Adrenal gland (tissue), 12 donors: ENCODE data around the gene NBEAL2. TPM values are rescaled to one million over a fixed set of nuclear protein-coding genes. Genes with fewer than 3 reads are reported as not detected.
A peak's percentile ranks its signal among the peaks of the same experiment; 100 is the strongest.
"Not testable (repeated sequence)": the region's sequence is repeated elsewhere in the genome, so short reads cannot be mapped to it uniquely, and the experiment has no call there.

ENCODE experiments used
- DNase-seq, 7 donors: peaks; one replicate each; pipeline ENCODE4 v3.0.0-alpha.2; 2019 to 2020
- H3K27ac ChIP-seq, 5 donors: fragments of 200-600 bp; sonication (generic) in 4 of 5; 1 replicate in 3 of 5; 2 replicates in 2 of 5; pipeline versions ENCODE4 v1.5.1 to v1.8.0; 2016 to 2020; ENCODE audit warnings: mild to moderate bottlenecking in 1 of 5
- H3K27me3 ChIP-seq: fragments of 200-600 bp; 2 replicates; pipeline ENCODE4 v1.8.0; 2021
- H3K36me3 ChIP-seq, 2 donors: fragments of 200-600 bp; replicated peaks in 1 of 2; 1 replicate in 1 of 2; 2 replicates in 1 of 2; pipeline versions ENCODE4 v1.5.1 to v1.8.0; 2018 to 2022
- H3K4me1 ChIP-seq, 2 donors: fragments of 200-600 bp; replicated peaks in 1 of 2; 1 replicate in 1 of 2; 2 replicates in 1 of 2; pipeline versions ENCODE4 v1.5.1 to v1.8.0; 2018 to 2021
- H3K4me3 ChIP-seq, 4 donors: fragments of 200-600 bp; sonication (generic) in 3 of 4; one replicate each; pipeline ENCODE4 v1.5.1; 2016 to 2018
- H3K9me3 ChIP-seq, 3 donors: fragments of 200-600 bp; sonication (generic) in 1 of 3; replicated peaks in 1 of 3; 1 replicate in 2 of 3; 2 replicates in 1 of 3; pipeline versions ENCODE4 v1.5.1 to v1.8.0; 2016 to 2021
- POLR2A ChIP-seq, 2 donors: fragments of 450-650 bp; IDR thresholded peaks; one replicate each; pipeline ENCODE4 v1.6.1; 2017; ENCODE audit warnings: antibody characterized with exemption in 2 of 2, mild to moderate bottlenecking in 2 of 2, moderate library complexity in 1 of 2
- WGBS, 4 donors: extraction: QIAGEN DNeasy Blood & Tissue Kit in 2 of 4; methylation state at CpG; one replicate each; pipeline versions ENCODE4 v1.1.5 to v1.1.7; 2013 to 2017; 5-methylcytosine and 5-hydroxymethylcytosine counted together
- intact Hi-C, 2 donors: fragments of 100-400 bp; cut with DNase I; formaldehyde crosslinking; loops; one replicate each; pipeline versions ENCODE4 v1.14.1 to v1.15.0; 2022 to 2023
- polyA plus RNA-seq, 3 donors: library from polyadenylated mRNA; stranded (reverse); fragments of 200-250 nt in 2 of 3; fragments of 350-450 nt in 1 of 3; fragmentation: Illumina TruSeq in 1 of 3; extraction: RNeasy Lipid Tissue Mini Kit (QIAGEN cat#74804) in 1 of 3; gene quantifications; one replicate each; pipeline ENCODE4 v1.2.3, GENCODE V29; 2013 to 2014
- total RNA-seq, 9 donors: library from RNA; depleted of rRNA in 4 of 9; stranded (reverse); fragments of >200 nt in 4 of 9; fragments of 120-200 nt in 1 of 9; fragmentation: NEBNext Ultra II Directional in 1 of 9; extraction: Animal tissue kit (Norgen Biotek cat#: 25700) in 1 of 9; gene quantifications; one replicate each; pipeline versions ENCODE4 v1.1.0 to v1.2.4, GENCODE V29; 2013 to 2023
- TF ChIP-seq, protein P1 (sequence below), 6 experiments: fragments of 450-650 bp in 4 of 6; fragments of 200-600 bp in 2 of 6; sonication (generic) in 1 of 6; IDR thresholded peaks; 1 replicate in 5 of 6; 2 replicates in 1 of 6; pipeline versions ENCODE4 v1.5.1 to v1.8.0; 2016 to 2021; ENCODE audit warnings: antibody characterized with exemption in 6 of 6, mild to moderate bottlenecking in 2 of 6, moderate library complexity in 1 of 6
- donor health status: healthy with polysubstance abuse.
- donor health status: Bipolar disorder and iron deficiency.
- donor health status: DM: yes; HTN: yes; CAD: no.
- donor health status: DM: no; HTN: no; CAD: no.
- donor health status: DM: no; HTN: no; CAD: no.
- donor health status: DM: yes; HTN: yes; CAD: no.

NBEAL2 gene
- total and polyA plus RNA-seq, 12 donors, result 7.3 to 154 (median 29.0) TPM

DNA sequence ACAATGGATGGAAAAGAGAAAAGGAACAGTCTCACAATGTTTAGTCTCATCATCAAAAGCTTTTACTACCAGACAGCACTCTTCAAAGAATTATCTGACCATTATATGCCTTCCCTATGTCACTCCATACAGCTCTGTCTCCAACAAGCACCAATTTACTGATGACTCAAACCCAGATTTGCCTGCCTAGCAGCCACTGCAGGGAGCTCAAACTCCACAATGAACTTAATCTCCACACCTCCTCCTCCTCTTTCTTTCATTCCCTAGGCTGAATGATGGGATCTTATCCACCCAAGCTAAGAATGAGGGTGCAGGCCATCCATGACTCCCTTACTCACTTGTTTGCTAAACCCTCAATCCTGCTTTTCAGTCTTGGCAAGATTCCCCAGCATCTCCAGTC, 45.5 kb downstream of the NBEAL2 start:
- intact Hi-C loops, result no loop called here
- DNase-seq, result no peak
- Histone ChIP-seq H3K9me3 (no peaks in the 10 kb centered on the region), H3K27me3 (no peaks in the 10 kb centered on the region), H3K4me1 (peaks cover 0 to 25% of the 10 kb centered on the region in 2 donors), H3K36me3 (peaks cover 0 to 5% of the 10 kb centered on the region in 2 donors), H3K4me3 (no peak overlapping the region), H3K27ac (no peak overlapping the region)
- TF ChIP-seq, protein P1, sequence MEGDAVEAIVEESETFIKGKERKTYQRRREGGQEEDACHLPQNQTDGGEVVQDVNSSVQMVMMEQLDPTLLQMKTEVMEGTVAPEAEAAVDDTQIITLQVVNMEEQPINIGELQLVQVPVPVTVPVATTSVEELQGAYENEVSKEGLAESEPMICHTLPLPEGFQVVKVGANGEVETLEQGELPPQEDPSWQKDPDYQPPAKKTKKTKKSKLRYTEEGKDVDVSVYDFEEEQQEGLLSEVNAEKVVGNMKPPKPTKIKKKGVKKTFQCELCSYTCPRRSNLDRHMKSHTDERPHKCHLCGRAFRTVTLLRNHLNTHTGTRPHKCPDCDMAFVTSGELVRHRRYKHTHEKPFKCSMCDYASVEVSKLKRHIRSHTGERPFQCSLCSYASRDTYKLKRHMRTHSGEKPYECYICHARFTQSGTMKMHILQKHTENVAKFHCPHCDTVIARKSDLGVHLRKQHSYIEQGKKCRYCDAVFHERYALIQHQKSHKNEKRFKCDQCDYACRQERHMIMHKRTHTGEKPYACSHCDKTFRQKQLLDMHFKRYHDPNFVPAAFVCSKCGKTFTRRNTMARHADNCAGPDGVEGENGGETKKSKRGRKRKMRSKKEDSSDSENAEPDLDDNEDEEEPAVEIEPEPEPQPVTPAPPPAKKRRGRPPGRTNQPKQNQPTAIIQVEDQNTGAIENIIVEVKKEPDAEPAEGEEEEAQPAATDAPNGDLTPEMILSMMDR (IDR thresholded peaks at IDR 0.05), result no peak
- no peak for TF ChIP-seq POLR2A (IDR thresholded peaks at IDR 0.05)

DNA sequence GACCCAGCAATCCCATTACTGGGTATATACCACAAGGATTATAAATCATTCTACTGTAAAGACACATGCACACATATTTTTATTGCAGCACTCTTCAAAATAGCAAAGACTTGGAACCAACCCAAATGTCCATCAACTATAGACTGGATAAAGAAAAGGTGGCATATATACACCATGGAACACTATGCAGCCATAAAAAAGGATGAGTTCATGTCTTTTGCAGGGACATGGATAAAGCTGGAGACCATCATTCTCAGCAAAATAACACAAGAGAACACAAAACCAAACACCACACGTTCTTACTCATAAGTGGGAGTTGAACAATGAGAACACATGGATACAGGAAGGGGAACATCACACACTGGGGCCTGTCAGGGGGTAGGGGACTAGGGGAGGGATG, 47.0 kb downstream of the NBEAL2 start:
- H3K4me3 ChIP-seq, intact Hi-C loops, H3K36me3 ChIP-seq, H3K9me3 ChIP-seq, DNase-seq, H3K27me3 ChIP-seq, H3K27ac ChIP-seq: not testable (repeated sequence)
- peaks cover 0 to 28% of the 10 kb centered on the region in 2 donors for H3K4me1 ChIP-seq
- 88 to 100% (median 92%) methylated on average over 1 of the region's 1 CpG for WGBS, 4 donors

DNA sequence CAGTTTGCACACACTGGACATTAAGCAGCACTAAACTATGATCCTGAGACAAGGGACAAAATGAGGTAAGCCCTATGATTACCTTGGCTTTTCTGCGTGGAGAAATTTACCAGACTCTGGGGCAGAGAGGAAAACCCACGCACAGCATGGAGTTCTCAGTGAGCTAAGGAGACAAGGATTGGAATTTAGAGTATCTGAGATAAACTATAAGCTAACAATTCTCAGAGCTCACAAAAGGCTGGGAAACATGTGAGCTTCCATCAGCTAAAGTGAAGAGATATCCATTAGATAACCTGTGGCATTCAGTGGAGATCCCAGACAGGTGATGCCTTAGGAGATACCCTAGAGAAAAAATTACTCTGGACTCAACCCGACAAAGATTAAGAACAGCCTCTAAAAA, 48.7 kb downstream of the NBEAL2 start:
- Histone ChIP-seq H3K27ac (no peak overlapping the region), H3K27me3 (no peaks in the 10 kb centered on the region), H3K9me3 (no peaks in the 10 kb centered on the region), H3K4me3 (no peak overlapping the region), H3K4me1 (peaks cover 0 to 25% of the 10 kb centered on the region in 2 donors), H3K36me3 (peaks cover 0 to 3% of the 10 kb centered on the region in 2 donors)
- DNase-seq, result no peak
- TF ChIP-seq POLR2A (IDR thresholded peaks at IDR 0.05), result no peak
- TF ChIP-seq, protein P1 (IDR thresholded peaks at IDR 0.05), result no peak
- intact Hi-C loops, result no loop called here
- WGBS, 4 donors, result 84 to 94% (median 87%) methylated on average over 3 of the region's 3 CpGs

DNA sequence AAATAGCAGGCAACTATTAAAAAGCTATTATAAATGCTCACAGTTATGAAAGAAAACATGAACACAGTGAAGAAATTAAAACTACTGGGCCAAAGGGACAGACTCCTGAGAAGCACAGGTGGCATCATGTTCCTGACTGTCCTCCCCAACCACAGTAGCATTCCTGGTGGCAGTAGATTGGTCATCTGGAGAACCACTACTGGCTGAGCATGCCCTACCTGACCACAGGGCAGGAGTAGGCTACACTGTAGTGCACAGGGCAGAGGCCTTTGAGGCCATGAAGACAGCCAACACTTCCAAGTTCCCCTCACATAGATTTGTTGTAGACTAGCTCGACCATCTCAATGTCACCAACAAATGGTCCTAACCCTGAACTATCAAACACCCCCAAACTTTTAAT, 49.2 kb downstream of the NBEAL2 start:
- Histone ChIP-seq H3K4me1 (peaks cover 0 to 25% of the 10 kb centered on the region in 2 donors), H3K4me3 (no peak overlapping the region), H3K27me3 (no peaks in the 10 kb centered on the region), H3K9me3 (no peaks in the 10 kb centered on the region), H3K36me3 (peaks cover 0 to 5% of the 10 kb centered on the region in 2 donors), H3K27ac (no peak overlapping the region)
- intact Hi-C loops, result no loop called here
- 82 to 95% (median 89%) methylated on average over 1 of the region's 1 CpG for WGBS, 4 donors
- TF ChIP-seq POLR2A (IDR thresholded peaks at IDR 0.05), result no peak
- TF ChIP-seq, protein P1 (IDR thresholded peaks at IDR 0.05), result no peak
- DNase-seq, result no peak

DNA sequence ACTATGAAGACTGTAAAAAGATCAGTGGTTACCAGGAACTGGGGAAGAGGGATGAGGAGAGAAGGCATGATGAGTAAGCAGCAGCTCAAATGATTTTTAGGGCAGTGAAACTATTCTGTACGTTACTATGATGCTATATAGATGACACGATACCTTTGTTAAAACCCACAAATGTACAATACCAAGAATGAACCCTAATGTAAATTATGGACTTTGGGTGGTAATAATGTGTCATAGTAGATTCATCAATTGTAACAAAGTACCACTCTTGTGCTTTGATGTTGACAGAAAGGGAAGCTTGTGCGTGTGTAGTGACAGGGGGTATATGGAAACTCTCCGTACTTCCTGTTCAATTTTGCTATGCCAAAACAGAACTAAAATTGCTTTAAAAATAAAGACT, 51.6 kb downstream of the NBEAL2 start:
- DNase-seq, intact Hi-C loops, H3K9me3 ChIP-seq, H3K4me3 ChIP-seq, H3K27me3 ChIP-seq: not testable (repeated sequence)
- H3K36me3 ChIP-seq, result peaks cover 0 to 23% of the 10 kb centered on the region in 2 donors
- WGBS, 4 donors, result 52 to 61% (median 56%) methylated on average over 4 of the region's 4 CpGs
- peak overlapping the region in 2 of 5 donors; percentile 22 to 34 for H3K27ac ChIP-seq
- peaks cover 3 to 29% of the 10 kb centered on the region in 2 donors for H3K4me1 ChIP-seq
